Measurements from ENCODE around the gene FAM222A.

FAM222A gene

DNA sequence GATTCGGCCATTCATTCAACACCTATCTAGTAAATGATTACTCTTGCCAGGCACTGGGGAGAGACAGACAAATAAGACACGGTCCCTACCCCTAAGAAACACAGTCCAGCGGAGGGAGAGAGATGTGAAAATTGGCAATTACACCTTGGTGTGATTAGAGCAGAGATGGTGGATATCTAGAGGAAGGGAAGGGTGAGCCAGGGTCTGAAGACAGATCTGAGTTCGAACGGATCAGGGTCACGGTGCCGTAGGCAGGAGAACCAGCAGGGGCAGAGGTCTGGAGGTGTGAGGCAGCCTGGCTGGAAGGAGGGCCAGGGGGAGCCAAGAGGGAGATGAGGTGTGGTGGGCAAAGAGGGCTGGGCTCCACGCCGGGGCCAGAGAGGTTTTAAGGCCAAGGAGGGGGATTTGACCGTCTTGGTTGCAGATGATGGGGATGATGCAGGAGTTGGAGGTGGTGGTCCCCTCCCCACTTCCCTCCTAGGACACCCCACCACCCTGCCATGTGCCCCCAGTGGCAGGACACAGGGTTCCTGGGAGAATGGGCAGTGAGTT lies 27.1 kb downstream of the FAM222A start:
- no peak for DNase-seq

DNA sequence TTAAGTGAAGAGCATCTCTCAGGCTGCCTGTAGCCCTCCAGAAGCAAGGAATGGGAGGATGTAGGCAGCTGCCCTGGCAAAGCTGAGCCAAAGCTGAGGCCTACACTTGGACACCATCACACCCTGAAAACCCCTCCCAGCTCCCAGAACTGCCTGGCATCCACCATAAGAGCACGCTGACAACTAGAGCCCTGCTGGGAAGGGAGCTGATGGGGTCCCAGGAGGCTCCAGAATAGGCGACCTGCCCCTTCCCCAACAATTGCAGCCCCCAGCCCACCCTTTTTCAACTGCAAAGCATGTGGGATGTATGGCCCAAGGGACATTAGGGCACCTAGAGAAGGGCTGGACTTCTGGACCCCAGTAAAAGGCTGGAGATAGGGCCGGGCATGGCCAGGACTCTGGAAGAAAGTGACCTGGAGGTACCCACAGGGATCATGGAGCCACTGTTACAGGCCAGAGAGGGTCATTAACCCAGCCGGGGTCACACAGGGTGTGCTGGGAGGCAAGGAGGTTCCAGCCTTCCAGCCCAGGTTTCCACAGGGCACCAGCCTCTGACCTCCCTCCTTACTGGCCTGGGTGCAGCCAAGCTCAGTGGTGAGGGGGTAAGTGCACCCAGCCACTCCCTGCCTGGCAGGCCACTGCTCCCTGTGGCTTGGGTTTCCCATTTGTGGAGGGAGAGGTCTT lies 27.8 kb downstream of the FAM222A start:
- DNase-seq: no peak

DNA sequence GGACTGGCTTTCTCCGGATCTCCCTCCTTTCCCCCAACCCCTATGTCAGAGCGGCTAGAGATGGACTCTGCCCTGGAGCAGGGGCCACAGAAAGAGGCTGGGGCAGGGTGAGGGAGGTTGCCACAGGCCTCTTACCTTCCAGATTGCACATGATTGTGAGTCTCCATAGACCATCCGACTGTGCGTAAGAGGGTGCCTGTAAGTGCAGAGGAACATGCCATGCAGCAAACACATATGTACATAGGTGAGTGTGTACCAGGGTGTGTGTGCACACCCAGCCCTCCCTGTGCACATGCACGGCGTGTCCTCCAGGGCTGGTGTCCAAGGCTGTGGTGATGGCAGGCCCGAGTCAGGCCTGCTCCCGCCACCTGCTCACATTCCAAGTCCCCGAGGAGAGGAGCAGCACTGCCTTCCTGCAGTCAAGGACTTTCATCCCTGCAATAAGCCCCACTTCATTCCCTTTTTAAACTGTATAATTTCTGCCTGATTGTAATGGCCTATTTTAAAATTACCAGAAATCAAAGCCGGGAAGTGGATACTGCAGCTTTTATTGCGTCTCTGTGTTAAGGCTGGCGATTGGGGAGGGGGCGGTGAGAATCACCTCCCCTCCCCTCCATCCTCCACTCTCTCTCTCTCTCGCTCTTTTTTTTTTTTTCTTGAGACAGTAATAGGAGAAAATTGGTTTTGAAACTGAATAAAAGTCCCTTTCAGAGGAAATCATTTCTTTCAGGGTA lies 28.5 kb downstream of the FAM222A start:
- DNase-seq: no peak

DNA sequence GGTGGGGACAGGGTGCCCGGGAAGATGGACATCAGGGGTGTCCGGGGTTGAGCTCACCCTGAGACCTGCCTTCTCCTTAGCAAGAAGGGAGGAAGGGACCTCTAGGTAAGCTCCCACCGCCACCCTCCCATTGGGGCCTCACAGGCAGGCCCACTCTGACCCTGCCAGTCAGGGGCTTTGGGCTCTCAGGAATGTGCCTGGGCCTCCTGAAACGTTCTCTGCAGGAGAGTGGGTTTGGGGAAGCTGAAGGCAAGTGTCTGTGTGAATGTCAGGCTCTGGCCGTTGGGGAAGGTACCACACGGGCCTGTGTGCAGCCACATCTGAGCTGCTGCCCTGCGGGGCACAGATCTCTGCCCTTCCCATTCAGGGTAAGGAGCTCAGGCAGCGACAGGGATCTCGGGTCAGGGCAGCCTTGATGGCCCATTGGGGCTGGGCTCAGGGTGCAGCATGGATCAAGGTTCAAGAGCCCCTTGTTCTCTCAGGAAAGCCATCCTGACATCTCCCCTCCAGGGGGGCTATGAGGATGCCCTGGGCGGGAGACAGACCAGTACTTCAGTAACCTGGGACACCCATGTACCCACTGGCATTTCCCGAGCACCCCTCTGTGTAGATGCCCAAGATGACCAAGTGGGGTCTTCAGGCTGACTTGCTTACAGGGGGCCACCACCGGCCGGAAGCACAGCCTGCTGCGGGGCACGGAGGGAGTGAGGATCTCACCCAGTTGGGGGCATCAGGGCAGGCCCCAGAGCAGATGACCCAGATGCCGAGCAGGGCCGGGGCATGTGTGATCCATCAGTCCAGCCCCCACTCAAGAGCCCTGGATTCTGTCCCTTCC lies 29.7 kb downstream of the FAM222A start:
- DNase-seq: no peak

DNA sequence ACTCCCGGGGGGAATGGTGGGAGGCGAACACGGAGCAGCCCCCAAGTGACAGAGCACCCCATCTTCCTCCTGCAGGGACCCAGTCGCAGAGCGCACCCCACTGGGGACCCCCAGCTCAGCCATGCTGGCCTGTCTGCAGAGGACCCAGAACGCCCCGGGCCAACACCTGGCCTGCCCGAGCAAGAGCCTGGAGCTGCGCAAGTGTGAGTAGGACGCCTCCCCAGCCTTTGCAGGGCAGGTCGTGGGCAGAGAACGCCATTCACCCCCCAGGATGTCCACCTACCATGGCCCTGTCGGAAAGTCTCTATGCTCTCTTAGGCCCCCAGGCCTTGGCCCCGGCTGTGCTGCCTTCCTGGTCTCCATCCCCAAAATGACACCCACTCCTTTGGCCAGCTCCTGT lies 30.4 kb downstream of the FAM222A start:
- no peak for DNase-seq

DNA sequence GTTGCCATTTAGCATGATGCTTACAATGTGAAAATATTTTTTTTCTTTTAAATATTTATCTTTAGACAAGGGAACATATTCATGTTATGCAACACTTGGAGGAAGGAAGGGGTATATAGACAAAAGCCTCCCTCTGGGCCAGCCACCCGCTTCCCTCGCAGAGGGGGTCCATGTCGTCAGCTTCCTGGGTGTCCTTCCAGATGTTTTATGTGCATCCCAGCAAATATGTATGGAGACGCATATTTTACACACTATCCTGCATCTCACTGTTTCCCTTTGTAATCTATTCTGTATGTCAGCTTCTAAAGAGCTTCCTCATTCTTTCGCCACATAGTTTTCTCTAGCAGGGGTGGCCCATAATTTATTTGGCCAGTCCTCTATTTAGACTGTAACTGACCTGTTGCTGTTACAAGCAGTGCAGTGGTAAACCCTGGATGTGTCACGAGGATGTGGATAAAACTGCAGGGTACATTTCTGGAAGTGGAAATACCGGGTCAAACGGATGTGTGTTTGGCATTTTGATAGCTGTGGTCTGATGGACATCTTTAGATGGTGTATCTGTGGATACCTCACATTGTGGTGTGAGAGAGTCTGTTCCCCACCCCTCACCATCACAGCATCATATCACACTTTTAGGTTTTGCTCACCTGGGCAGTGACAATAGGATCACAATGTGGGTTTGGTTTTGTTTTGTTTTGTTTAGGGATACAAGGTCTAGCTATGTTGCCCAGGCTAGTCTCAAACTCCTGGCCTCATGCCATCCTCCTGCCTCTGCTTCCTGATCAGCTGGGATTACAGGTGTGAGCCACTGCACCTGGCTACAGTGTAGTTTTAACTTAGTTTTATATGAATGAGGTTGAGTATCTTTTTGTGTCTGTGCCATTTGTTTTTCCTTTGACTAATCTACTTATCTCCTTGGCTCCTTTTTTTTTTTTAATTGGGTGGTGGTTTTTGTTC lies 31.6 kb downstream of the FAM222A start:
- DNase-seq: peak; percentile 47

DNA sequence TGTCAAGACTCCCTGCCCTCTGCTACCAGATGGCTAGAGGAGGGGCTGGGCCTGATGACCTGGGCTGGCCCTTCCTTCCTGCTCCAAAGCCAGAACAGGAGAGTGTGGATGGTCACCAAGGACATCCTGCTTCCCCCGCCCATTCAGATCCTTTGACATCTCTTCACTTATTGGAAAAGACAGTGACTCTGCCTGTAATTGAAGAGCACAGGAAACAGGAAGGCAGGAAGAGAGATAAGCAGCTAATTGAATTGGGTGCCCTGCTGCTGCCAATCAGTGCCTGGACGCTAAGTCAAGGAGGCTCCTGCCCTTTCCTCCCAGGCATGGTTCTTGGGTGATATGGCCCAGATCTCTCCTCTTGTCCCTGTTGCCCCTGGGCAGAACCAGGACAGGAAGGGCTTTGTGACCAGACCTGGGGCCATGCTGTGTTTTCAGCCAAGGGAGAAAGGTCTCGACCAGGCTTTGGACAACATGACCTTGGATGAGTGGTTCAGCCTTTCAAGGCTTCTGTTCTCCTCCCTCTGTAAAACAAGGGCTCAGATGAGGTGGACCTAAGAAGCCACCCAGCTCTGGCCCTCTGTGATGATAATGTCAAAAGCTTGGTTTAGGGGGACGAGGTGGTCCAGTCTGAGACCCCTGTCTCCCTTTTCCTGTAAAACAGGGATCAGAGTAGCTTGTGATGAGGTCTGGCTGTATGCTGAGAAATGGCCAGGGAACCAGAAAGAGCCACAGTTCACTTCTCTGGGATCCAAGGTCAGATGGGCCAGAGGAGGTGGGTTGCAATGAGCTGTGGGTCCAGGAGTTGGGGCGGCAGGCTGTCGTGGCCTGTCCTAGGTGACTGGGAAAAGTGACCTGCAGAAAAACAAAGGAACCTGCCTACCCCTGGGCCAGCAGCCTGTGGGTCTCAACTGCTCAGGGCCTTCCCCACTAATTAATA lies 38.8 kb downstream of the FAM222A start:
- DNase-seq: no peak

DNA sequence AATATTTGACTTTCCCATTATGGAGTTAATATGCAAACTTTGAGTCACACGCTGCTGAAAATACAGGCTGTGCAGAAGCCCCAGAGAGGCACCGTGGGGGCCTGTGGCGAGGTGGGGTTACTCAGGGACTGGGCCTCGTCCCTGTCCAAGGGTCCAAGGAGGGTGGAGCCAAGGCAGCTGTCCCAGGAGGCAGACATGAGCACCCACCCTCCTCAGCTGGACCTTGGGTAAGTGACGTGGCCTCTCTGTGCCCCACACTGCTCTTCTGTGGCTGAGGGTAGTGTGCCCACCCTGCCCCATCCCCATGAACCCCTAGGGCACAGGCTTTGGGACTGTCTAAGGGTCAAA lies 39.4 kb downstream of the FAM222A start:
- no peak for DNase-seq

DNA sequence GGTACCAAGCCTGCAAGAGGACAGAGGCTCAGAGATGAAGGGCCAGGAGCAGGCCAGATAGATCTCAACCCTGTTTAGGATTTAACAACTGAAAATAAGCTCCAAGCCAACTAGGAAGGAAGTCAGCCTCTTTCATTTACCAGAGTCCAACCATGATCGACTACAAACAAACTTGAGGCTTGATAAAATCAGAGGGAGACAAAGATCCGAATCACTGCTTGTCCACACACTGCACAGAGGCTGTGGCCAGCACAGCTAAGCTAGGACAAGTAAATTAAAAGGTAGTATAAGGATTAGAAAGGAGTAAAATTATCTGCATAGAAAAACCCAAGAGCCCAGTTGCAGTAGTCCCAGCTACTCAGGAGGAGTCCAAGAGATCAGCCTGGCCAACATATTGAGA lies 40.3 kb downstream of the FAM222A start:
- no peak for DNase-seq

DNA sequence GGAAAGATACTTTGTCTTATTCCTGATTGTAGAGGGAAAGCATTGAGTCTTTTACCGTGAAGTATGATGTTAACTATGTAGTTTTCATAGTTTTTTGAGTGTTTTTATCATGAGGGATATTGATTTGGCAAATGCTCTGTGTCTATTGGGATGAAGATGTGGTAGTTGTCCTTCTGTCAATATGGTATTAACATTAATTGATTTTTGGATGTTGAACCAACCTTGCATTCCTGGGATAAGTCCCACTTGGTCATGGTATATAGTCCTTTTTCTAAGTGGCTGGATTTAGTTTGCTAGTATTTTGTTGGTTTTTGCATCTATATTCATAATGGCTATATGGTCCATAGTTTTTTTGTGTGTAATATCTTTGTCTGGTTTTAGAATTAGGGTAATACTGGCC lies 42.8 kb downstream of the FAM222A start:
- no peak for DNase-seq

DNA sequence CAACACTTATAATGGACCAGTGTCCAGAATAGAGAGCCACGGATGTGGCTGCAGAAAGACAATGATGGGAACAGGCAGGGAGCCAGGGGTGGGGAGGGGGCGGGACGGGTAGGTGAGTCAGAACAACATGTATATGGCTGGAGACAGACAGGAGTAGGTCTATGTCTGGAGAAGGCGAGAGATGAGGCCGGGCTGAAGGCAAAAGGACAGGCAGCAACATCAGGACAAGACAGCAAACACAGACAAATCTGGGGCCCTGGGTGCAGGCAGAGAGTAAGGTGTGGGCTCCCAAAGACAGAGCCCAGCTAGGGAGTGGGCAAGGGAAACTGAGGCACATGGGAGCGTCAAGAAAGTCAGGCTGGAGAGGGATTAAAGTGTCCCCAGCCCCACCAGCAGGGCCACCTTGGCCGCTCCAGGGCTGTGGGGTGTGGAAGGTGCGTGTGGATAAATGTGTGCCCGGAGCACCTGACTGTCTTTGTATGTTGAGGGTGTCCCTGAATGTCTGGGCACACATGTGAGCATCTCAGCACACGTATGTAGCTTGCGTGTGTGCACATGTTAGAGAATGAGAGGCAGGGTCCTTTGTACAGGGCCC lies 44.1 kb downstream of the FAM222A start:
- no peak for DNase-seq

DNA sequence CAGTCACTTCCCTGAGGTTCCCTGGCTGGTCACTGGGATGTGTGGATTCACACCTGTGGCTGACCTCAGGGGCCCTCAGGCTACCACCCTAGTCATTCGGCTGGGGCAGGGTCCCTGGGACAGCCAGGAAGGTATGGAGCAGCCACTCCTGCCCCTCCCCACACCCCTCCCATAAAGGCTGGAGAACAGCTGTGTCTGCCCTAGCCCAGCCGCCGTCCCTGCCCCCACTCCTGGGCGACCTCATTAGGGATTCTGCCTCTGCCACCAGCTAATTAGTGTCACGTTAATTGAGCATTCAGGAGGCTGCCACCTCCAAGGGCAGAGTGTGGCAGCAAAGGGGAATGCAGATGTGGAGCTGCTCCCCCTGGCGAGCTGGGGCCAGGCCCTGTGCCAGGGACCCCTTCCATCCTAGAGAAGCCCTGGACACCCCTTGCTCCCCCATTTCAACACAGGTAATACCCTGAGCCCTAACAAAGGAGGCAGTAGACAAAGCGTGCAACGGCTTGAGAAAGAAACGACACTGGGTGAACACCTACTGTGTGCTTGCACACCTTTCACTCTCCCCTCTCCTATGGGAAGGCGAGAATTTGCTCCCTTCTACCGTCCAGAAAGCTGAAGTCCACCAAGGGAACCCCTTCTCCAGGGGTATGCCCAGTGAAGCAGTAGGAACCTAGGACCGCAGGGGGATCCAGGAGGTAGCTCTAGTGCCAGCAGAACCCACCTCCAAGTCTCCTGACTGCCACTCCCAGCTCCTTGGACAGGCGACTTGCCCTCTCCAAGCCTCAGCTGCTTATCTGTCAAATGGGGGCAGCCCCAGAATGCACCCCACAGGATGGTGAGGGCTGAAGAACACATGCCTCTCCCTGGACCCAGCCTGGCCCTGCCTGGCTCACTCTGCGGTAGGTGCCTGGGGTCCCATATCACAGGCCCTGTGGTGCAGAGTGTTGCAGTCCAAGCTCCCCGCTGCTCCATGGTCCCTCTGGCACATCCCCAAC lies 45.1 kb downstream of the FAM222A start:
- no peak for DNase-seq

DNA sequence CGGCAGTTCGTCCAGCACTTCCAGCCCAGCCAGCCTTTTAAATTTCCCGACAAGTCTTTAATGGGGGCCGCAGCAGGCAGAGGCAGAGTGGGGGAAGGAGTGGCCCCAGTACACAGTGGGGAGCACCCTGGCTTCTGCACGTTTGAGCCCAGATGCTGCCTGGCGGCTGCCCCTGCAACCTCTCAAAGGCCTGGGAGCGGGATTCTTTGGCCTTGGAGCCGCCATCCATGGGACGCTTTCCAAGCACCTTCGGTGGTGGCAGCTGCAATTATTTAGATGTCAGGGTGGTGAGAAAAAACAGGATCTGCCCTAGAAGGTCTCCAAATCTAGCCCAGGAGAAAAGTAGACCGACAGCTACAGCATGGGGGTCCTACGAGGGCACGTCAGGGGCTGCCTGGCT lies 46.0 kb downstream of the FAM222A start:
- DNase-seq: no peak

DNA sequence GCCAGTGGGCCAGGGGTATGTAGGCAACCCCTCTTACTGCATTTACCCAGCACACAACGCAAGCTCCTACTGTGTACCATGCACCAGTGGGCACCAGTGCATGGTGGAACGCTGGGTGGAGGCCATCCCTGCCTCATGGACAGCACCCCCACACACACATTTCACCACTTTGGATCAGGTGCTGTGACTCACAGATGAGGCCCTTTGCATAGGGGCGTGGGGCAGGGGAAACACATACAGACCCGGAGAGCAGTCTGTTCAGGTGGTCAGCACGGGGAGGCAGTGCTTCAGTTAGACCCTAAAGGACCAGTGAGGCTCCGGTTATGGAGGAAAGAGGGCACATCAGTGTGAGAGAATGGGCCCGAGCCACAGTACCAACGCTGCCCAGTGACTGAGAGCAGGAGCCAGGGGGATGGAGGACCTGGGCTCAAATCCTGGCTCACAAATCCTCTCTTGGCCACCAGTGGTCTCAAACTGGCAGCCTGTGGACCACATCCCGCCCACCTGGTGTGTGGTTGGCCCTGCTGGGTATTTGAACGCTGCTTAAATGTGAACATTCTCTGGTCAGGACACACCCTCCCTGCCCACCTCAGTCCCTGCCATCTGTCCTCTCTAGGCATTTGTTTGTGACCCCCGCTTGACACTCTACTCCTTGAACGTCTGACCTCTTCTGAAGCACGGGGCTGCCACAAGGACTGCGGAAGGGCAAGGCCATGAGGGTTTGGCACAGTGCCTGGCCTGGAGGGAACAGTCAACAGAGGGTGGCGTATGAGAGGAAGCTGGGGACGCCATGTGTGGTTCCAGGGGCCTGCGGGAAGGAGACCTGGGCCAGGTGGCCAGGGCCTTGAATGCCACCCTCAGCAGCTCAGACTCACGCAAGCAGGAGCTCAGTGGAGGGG lies 46.7 kb downstream of the FAM222A start:
- DNase-seq: no peak

DNA sequence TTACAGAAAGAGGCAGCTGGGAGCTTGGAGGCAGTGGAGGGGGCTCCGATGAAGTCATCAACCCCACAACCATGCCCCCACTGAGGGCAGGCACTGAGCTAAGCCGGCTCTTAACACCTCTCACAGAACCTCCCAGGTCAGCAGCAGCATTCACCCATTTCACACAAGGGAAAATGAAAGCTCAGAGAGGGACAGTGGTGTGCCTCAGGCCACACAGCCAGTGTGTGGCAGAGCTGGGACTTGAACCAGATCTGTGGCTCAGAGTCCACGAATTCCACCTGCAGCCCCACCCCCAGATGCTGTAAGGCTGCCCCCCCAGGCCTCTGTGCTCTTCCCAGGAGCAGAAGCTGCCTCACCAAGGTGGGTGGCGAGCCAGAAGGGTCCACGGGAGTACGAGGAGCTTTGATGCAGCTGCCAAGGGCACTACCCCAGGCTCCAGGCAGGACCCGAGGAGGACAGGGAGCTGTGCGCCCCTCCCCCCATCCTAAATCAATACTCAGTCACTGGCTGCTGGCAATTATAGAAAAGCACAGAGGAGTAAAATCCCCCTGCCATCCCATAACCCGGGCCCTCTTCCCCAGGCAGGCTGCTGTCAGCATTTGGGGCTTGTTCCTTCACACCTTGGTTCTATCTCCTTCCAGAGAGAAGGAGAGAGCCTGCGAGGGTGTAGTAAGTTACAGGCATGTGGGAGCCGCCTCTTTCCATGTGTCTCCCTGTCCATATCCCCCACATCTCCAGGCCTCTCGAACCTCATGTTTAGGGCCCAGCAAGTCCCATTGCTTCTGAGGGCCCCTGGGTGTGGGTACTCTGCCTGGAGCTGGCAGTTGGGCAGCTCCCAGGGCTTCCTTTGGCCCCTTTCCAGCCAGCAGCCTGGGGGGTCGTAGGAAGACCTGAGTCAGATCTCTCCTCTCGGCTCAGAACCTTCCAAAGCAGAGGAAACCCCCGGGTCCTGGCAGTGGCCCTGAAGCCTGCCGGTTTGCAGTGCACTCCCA lies 47.6 kb downstream of the FAM222A start:
- no peak for DNase-seq

DNA sequence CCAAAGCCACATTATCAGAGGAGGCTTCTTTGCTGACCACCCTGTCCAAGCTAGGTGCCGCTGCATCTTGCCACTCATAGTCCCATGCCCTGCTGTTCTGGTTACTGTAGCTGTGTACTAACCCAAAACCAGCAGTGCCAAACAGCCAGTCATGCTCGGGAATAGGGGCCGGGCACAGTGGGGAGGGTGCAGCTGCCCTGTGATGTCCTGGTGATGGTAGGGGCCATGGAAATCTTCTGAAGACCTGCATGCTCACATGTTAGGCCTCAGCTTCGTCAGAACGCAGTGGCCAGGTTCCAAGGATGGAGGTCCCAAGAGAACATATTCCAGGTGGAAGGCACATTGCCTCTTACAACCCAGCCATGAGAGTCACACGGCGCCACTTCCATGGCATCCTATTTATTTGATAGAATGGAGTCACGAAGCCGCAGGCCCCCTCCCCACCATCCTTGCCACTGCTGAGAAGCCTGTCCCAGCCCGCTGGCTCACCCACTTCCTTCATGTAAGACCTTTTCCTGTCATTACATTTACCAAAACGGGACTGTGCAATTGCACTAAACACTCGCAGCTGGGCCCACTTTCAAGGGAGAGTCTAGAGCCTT lies 48.5 kb downstream of the FAM222A start:
- DNase-seq: no peak

Measured in OCI-M1 (cell line).